H1 (cell line): ENCODE results near the gene B4GALNT1. TPM values are rescaled to one million over a fixed set of nuclear protein-coding genes. Genes with fewer than 3 reads are reported as not detected.
A peak's percentile ranks its signal among the peaks of the same experiment; 100 is the strongest.

ENCODE experiments used
- CTCF ChIA-PET: fragments of 300-600 bp; sonication (Branson Sonifier 250); formaldehyde crosslinking; loops from one replicate; lab custom pipeline; 2021; ENCODE audit not compliant: partially characterized antibody; lab: Charles Lee
- POLR2A ChIA-PET: fragments of 300-600 bp; sonication (Branson Sonifier 250); formaldehyde crosslinking; loops from one replicate; lab custom pipeline; 2021; ENCODE audit warnings: inconsistent platforms; ENCODE audit not compliant: partially characterized antibody; lab: Charles Lee
- DNase-seq, 2 experiments: peaks; one replicate each; pipeline versions ENCODE4 v3.0.0 to v3.0.0-alpha.2; 2010 to 2022; ENCODE audit warnings: low spot score in 2 of 2, low read depth in 1 of 2, mixed read lengths in 1 of 2
- FAIRE-seq: peaks from 2 replicates; lab custom pipeline; 2011; peaks lifted over from hg19 to GRCh38; lab: Jason Lieb, UNC
- H2AFZ ChIP-seq: 2 replicates; pipeline ENCODE4 v1.8.1; 2012; ENCODE audit warnings: low read length, inconsistent platforms
- H2AK5ac ChIP-seq: 2 replicates; pipeline ENCODE4 v1.6.1; 2013; ENCODE audit warnings: low read depth, low read length
- H2BK120ac ChIP-seq: replicated peaks from 2 replicates; pipeline ENCODE3; 2013; ENCODE audit warnings: low read depth, low read length, inconsistent platforms
- H2BK12ac ChIP-seq: 2 replicates; pipeline ENCODE4 v1.6.1; 2013; ENCODE audit warnings: low read depth, low read length
- H2BK15ac ChIP-seq: 2 replicates; pipeline ENCODE4 v1.6.1; 2013; ENCODE audit warnings: low read length
- H2BK20ac ChIP-seq: 2 replicates; pipeline ENCODE4 v1.6.1; 2013; ENCODE audit warnings: low read length
- H2BK5ac ChIP-seq: 2 replicates; pipeline ENCODE4 v1.6.1; 2013; ENCODE audit warnings: low read depth, low read length
- H3K14ac ChIP-seq: 2 replicates; pipeline ENCODE4 v1.6.1; 2013; ENCODE audit warnings: inconsistent platforms; ENCODE audit not compliant: insufficient read length
- H3K18ac ChIP-seq: 2 replicates; pipeline ENCODE4 v1.6.1; 2013; ENCODE audit warnings: low read length; ENCODE audit errors: extremely low read depth
- H3K23ac ChIP-seq: 2 replicates; pipeline ENCODE4 v1.6.1; 2013; ENCODE audit warnings: inconsistent platforms; ENCODE audit not compliant: insufficient read length
- H3K23me2 ChIP-seq: 2 replicates; pipeline ENCODE4 v1.6.1; 2013; ENCODE audit warnings: low read depth, low read length
- H3K27ac ChIP-seq: 2 replicates; pipeline ENCODE4 v1.6.1; 2011; ENCODE audit warnings: low read depth, low read length, inconsistent platforms
- H3K27me3 ChIP-seq, 4 experiments: replicated peaks in 1 of 4; 1 replicate in 1 of 4; 2 replicates in 3 of 4; pipeline versions ENCODE4 v1.6.1 to v1.8.1; 2011 to 2013; ENCODE audit warnings: low read length in 3 of 4, mild to moderate bottlenecking in 3 of 4, inconsistent platforms in 2 of 4, mixed read lengths in 2 of 4, moderate library complexity in 1 of 4; ENCODE audit not compliant: control insufficient read depth in 3 of 4, insufficient read depth in 3 of 4; ENCODE audit errors: extremely low read depth in 1 of 4
- H3K36me3 ChIP-seq, 4 experiments: 2 replicates each; pipeline versions ENCODE4 v1.6.1 to v1.8.1; 2011 to 2013; ENCODE audit warnings: mild to moderate bottlenecking in 4 of 4, low read length in 3 of 4, moderate library complexity in 2 of 4, control low read depth in 1 of 4, inconsistent platforms in 1 of 4; ENCODE audit not compliant: insufficient read depth in 4 of 4, control insufficient read depth in 2 of 4
- H3K4ac ChIP-seq: replicated peaks from 2 replicates; pipeline ENCODE3; 2013; ENCODE audit warnings: low read length, low read depth, mixed read lengths, inconsistent platforms; ENCODE audit not compliant: insufficient read length
- H3K4me1 ChIP-seq, 4 experiments: replicated peaks in 1 of 4; 1 replicate in 1 of 4; 2 replicates in 3 of 4; pipeline versions ENCODE4 v1.6.1 to v1.8.1; 2011 to 2013; ENCODE audit warnings: low read length in 3 of 4, inconsistent platforms in 2 of 4, mixed read lengths in 1 of 4; ENCODE audit not compliant: insufficient read depth in 4 of 4, control insufficient read depth in 3 of 4
- H3K4me2 ChIP-seq, 2 experiments: 2 replicates each; pipeline versions ENCODE4 v1.6.1 to v1.8.1; 2011 to 2013; ENCODE audit warnings: low read depth in 2 of 2, low read length in 2 of 2, control low read depth in 1 of 2, inconsistent platforms in 1 of 2, mild to moderate bottlenecking in 1 of 2; ENCODE audit not compliant: insufficient read depth in 1 of 2
- H3K4me3 ChIP-seq, 4 experiments: fragments of 200-600, 300-600 bp in 1 of 4; sonication (generic), shearing (Covaris generic), sonication (Bioruptor Twin) in 1 of 4; 2 replicates each; pipeline versions ENCODE4 v1.5.1 to v1.8.1; 2011 to 2016; ENCODE audit warnings: low read length in 4 of 4, low read depth in 3 of 4, control low read depth in 2 of 4, inconsistent platforms in 2 of 4, mild to moderate bottlenecking in 2 of 4, mixed read lengths in 1 of 4, moderate library complexity in 1 of 4; ENCODE audit not compliant: insufficient read depth in 2 of 4; ENCODE audit errors: extremely low read depth in 1 of 4
- H3K56ac ChIP-seq: replicated peaks from 2 replicates; pipeline ENCODE3; 2013; ENCODE audit warnings: low read depth, mild to moderate bottlenecking, mixed read lengths, low read length, inconsistent platforms; ENCODE audit not compliant: insufficient read length
- H3K79me1 ChIP-seq: 2 replicates; pipeline ENCODE4 v1.6.1; 2013; ENCODE audit warnings: low read depth, low read length, control low read depth
- H3K79me2 ChIP-seq, 2 experiments: 2 replicates each; pipeline versions ENCODE4 v1.6.1 to v1.8.1; 2012 to 2013; ENCODE audit warnings: low read length in 2 of 2, mild to moderate bottlenecking in 2 of 2, inconsistent platforms in 1 of 2; ENCODE audit not compliant: insufficient read depth in 2 of 2, control insufficient read depth in 1 of 2
- H3K9ac ChIP-seq, 4 experiments: replicated peaks in 1 of 4; 1 replicate in 1 of 4; 2 replicates in 3 of 4; pipeline versions ENCODE4 v1.6.1 to v1.8.1; 2011 to 2013; ENCODE audit warnings: low read depth in 3 of 4, low read length in 3 of 4, control low read depth in 2 of 4, mild to moderate bottlenecking in 2 of 4, moderate library complexity in 2 of 4, inconsistent platforms in 1 of 4; ENCODE audit errors: extremely low read depth in 1 of 4
- H3K9me3 ChIP-seq, 2 experiments: 2 replicates each; pipeline versions ENCODE4 v1.6.1 to v1.8.1; 2012 to 2013; ENCODE audit warnings: mild to moderate bottlenecking in 2 of 2, moderate library complexity in 2 of 2, control low read depth in 1 of 2, inconsistent platforms in 1 of 2, low read depth in 1 of 2, low read length in 1 of 2, mixed read lengths in 1 of 2; ENCODE audit not compliant: insufficient read depth in 2 of 2
- H4K20me1 ChIP-seq, 2 experiments: replicated peaks in 1 of 2; 2 replicates each; pipeline versions ENCODE3 to v1.8.1; 2011 to 2013; ENCODE audit warnings: inconsistent platforms in 2 of 2, low read length in 2 of 2, mild to moderate bottlenecking in 1 of 2; ENCODE audit not compliant: insufficient read depth in 2 of 2, control insufficient read depth in 1 of 2
- H4K5ac ChIP-seq: 2 replicates; pipeline ENCODE4 v1.6.1; 2013; ENCODE audit warnings: low read length, low read depth, mixed read lengths, inconsistent platforms; ENCODE audit not compliant: insufficient read length
- H4K8ac ChIP-seq: 2 replicates; pipeline ENCODE4 v1.8.0; 2013; ENCODE audit warnings: mild to moderate bottlenecking, moderate library complexity, low read length, inconsistent platforms; ENCODE audit not compliant: insufficient read depth; ENCODE audit errors: extremely low read depth
- H4K91ac ChIP-seq: replicated peaks from 2 replicates; pipeline ENCODE3; 2013; ENCODE audit warnings: low read length, mixed read lengths, inconsistent platforms; ENCODE audit not compliant: insufficient read length
- ASH2L ChIP-seq: fragments of 200-600, 300-600 bp; sonication (generic); IDR thresholded peaks from one replicate; pipeline ENCODE4 v1.7.1; 2017; ENCODE audit warnings: low read length
- JUND ChIP-seq: IDR thresholded peaks from 2 replicates; pipeline ENCODE4 v1.6.1; 2011; ENCODE audit warnings: mild to moderate bottlenecking, improper control_type of control experiment, low read length
- NANOG ChIP-seq: IDR thresholded peaks from 2 replicates; pipeline ENCODE4 v1.6.1; 2011; ENCODE audit warnings: low read length, low read depth, mild to moderate bottlenecking, inconsistent platforms; ENCODE audit not compliant: insufficient read depth, poor library complexity, severe bottlenecking
- RNF2 ChIP-seq: fragments of 200-900, 300-1000 bp; sonication (generic); IDR thresholded peaks from 2 replicates; pipeline ENCODE4 v1.7.1; 2016; ENCODE audit warnings: borderline replicate concordance, low read depth, mild to moderate bottlenecking, antibody characterized with exemption, low read length; ENCODE audit not compliant: poor library complexity, severe bottlenecking; ENCODE audit errors: missing control alignments
- RXRA ChIP-seq: IDR thresholded peaks from 2 replicates; pipeline ENCODE4 v1.6.1; 2011; ENCODE audit warnings: low read depth, mild to moderate bottlenecking, low read length, moderate library complexity; ENCODE audit not compliant: insufficient read depth
- SP1 ChIP-seq: IDR thresholded peaks from 2 replicates; pipeline ENCODE4 v1.6.1; 2011; ENCODE audit warnings: low read depth, low read length
- TCF12 ChIP-seq: IDR thresholded peaks from 2 replicates; pipeline ENCODE4 v1.6.1; 2011; ENCODE audit warnings: low read depth, mild to moderate bottlenecking, low read length
- WGBS, 2 experiments: shearing (Covaris generic) in 1 of 2; methylation state at CpG; one replicate each; pipeline versions ENCODE4 v1.1.6 to v1.1.7; 2013 to 2015; ENCODE audit warnings: low lambda C conversion rate in 2 of 2, mixed read lengths in 2 of 2, inconsistent platforms in 1 of 2, low coverage in 1 of 2, missing lambda C conversion rate in 1 of 2; ENCODE audit not compliant: insufficient replicate concordance in 2 of 2, insufficient coverage in 1 of 2, insufficient read length in 1 of 2; ENCODE audit errors: extremely low coverage in 1 of 2, missing lambda C conversion rate in 1 of 2; 5-methylcytosine and 5-hydroxymethylcytosine counted together
- polyA plus RNA-seq, 7 experiments: library from polyadenylated mRNA; depleted of rRNA in 3 of 7; stranded (reverse) in 5 of 7; unstranded in 2 of 7; fragments of >200 nt in 5 of 7; fragments of 200-250 nt in 2 of 7; gene quantifications; 1 replicate in 5 of 7; 2 replicates in 1 of 7; 4 replicates in 1 of 7; pipeline versions ENCODE4 v1.2.1 to v1.2.3, GENCODE V29; 2011 to 2013; ENCODE audit warnings: missing spikeins in 2 of 7, mixed read lengths in 2 of 7
- total RNA-seq: library from RNA; stranded (reverse); fragmentation: NEBNext Ultra II Directional; extraction: Animal tissue kit (Norgen Biotek cat#: 25700); gene quantifications from 2 replicates; pipeline ENCODE4 v1.2.1, GENCODE V29; 2021
- TF ChIP-seq, protein P1 (sequence below), 3 experiments: IDR thresholded peaks; 1 replicate in 2 of 3; 2 replicates in 1 of 3; pipeline versions ENCODE4 v1.5.1 to v1.6.1; 2011; ENCODE audit warnings: low read length in 3 of 3, mild to moderate bottlenecking in 3 of 3, inconsistent platforms in 2 of 3, low read depth in 1 of 3, moderate library complexity in 1 of 3; ENCODE audit not compliant: insufficient read depth in 1 of 3; ENCODE audit errors: control extremely low read depth in 1 of 3

B4GALNT1 gene
- total and polyA plus RNA-seq, 2 of the 8 experiments (the other 6 are each of a cell fraction or from before 2014, with no cell fraction given), result 1.5 to 2.3 TPM

DNA sequence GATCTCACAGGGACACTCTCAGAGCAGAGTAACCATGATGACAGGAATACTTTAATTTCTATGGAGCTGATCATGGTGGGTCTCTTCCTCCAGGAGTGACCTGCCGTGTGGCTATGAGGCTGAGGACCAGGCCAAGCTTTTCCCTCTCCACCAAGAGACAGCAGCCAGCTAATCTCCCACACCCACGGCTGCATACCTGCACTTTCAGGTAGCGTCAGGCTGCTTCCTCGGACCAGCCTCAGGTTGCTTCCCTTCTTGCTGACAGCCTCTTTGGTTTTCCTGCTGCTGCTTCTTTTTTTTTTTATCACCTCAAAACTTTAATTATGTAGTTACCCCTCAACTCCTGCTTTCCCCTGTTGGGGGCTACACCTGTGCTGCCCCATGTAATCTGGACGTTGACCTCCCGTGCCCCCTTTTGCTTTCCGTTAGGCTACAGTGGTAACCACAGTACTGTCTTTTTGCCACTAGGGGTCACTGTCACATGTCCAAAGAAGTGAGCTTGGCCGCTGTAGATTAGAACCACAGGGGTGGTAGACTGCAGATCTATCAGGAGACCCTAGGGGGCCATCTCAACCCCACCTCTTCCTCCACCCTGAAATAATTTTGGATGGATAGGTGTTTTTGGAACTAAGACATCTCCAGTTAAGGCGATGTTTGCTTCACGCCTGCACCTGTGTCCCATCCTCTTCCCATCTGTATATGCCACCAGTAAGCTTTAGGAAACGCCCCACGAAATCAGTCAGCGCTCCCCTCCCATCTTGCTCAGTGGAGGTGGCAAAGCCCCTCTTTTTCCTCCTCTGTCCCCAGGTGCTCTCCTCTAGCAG is 49.8 kb downstream of the B4GALNT1 start:
- Histone ChIP-seq H3K27ac (no peak overlapping the region), H2BK5ac (no peak overlapping the region), H3K14ac (no peak overlapping the region), H3K36me3 (peaks cover 8 to 38% (median 16%) of the 10 kb centered on the region in 4 experiments; a peak in 7 of 8 replicates), H3K4me1 (no peaks in the 10 kb centered on the region), H4K20me1 (peaks cover 4 to 5% of the 10 kb centered on the region in 2 experiments), H3K4me2 (no peak overlapping the region), H2AFZ (no peak overlapping the region), H3K56ac (no peak overlapping the region), H2BK20ac (no peak overlapping the region), H3K23ac (no peak overlapping the region), H4K5ac (no peak overlapping the region), H3K4me3 (no peak overlapping the region), H4K8ac (no peak overlapping the region), H3K27me3 (no peaks in the 10 kb centered on the region), H2BK120ac (no peak overlapping the region), H3K23me2 (no peaks in the 10 kb centered on the region), H2AK5ac (no peak overlapping the region), H4K91ac (no peak overlapping the region), H3K18ac (no peak overlapping the region), H3K9me3 (no peaks in the 10 kb centered on the region), H2BK12ac (no peak overlapping the region; the same call in 1 of the 2 replicates), H3K79me2 (no peaks in the 10 kb centered on the region), H2BK15ac (no peak overlapping the region), H3K4ac (no peak overlapping the region), H3K79me1 (no peaks in the 10 kb centered on the region), H3K9ac (no peak overlapping the region)
- DNase-seq (peak; percentile 25 to 76), FAIRE-seq (peak; percentile 76)
- CTCF ChIA-PET, result interaction anchor here (0.6 to 7.8 kb wide), 44 partner anchors 8 to 536 kb away, joined by 3 to 201 read pairs (median 5); partner anchors contain the start of genes ARHGEF25, B4GALNT1, DTX3 and TSPAN31
- POLR2A ChIA-PET, result interaction anchor here (0.6 to 1.6 kb wide), 13 partner anchors 10 to 331 kb away, joined by 3 to 9 read pairs (median 3); partner anchors contain the start of genes ARHGEF25, B4GALNT1 and TSPAN31
- 72% methylated on average over 13 of the region's 13 CpGs; no CpG with 5 or more reads in 1 of the 2 experiments for WGBS, 2 experiments
- no peak for TF ChIP-seq ASH2L
- TF ChIP-seq JUND, result no peak
- no peak for TF ChIP-seq RNF2
- TF ChIP-seq TCF12, result 0 out of 2 replicates have a peak, but pooled peaks have one; percentile 18
- TF ChIP-seq NANOG, result no peak
- TF ChIP-seq, protein P1, sequence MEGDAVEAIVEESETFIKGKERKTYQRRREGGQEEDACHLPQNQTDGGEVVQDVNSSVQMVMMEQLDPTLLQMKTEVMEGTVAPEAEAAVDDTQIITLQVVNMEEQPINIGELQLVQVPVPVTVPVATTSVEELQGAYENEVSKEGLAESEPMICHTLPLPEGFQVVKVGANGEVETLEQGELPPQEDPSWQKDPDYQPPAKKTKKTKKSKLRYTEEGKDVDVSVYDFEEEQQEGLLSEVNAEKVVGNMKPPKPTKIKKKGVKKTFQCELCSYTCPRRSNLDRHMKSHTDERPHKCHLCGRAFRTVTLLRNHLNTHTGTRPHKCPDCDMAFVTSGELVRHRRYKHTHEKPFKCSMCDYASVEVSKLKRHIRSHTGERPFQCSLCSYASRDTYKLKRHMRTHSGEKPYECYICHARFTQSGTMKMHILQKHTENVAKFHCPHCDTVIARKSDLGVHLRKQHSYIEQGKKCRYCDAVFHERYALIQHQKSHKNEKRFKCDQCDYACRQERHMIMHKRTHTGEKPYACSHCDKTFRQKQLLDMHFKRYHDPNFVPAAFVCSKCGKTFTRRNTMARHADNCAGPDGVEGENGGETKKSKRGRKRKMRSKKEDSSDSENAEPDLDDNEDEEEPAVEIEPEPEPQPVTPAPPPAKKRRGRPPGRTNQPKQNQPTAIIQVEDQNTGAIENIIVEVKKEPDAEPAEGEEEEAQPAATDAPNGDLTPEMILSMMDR (IDR thresholded peaks at IDR 0.05; ENCODE audit: control extremely low read depth in 1 of 3, insufficient read depth in 1 of 3, low read depth in 1 of 3, low read length in 3 of 3), result peak; percentile 71 to 99 (median 97)
- no peak for TF ChIP-seq SP1
- TF ChIP-seq RXRA, result 0 out of 2 replicates have a peak, but pooled peaks have one; percentile 31
